Cerebellar nuclear complex (tissue), 1 donor: Measurements from ENCODE around the gene GPR137B.
"Not testable (repeated sequence)": the region's sequence is repeated elsewhere in the genome, so short reads cannot be mapped to it uniquely, and the experiment has no call there.

Source experiments
- DNase-seq, 2 experiments: peaks; one replicate each; lab custom pipeline; 2025; lab: John Stamatoyannopoulos, UW

The GPR137B gene

GRCh38 chr1:236142253-236143103 lies at the start of gene GPR137B:
Gene GPR137B (plus strand): TSS chr1:236142539. CDS start chr1:236142623, 84 bp downstream.
- DNase-seq = no peak

GRCh38 chr1:236092899-236093298 lies 49.4 kb upstream of the GPR137B start:
- DNase-seq = no peak

- DNase-seq = no peak
These were observed 46.4 kb upstream of the GPR137B start for GRCh38 chr1:236095705-236096520.

- DNase-seq = not testable (repeated sequence)
These were observed 45.5 kb upstream of the GPR137B start for GRCh38 chr1:236096660-236097482.

GRCh38 chr1:236098267-236098666 lies 44.1 kb upstream of the GPR137B start:
- DNase-seq = no peak

GRCh38 chr1:236099355-236099974 lies 42.9 kb upstream of the GPR137B start:
- no peak for DNase-seq

- no peak for DNase-seq
These were observed 41.5 kb upstream of the GPR137B start for GRCh38 chr1:236100799-236101198.

GRCh38 chr1:236101233-236102200 lies 40.8 kb upstream of the GPR137B start:
- DNase-seq = no peak

GRCh38 chr1:236102611-236103010 lies 39.7 kb upstream of the GPR137B start:
- DNase-seq = no peak

- no peak for DNase-seq
These were observed 39.3 kb upstream of the GPR137B start for GRCh38 chr1:236103059-236103458.

- peak in 1 of 2 experiments; percentile 18 for DNase-seq
These were observed 38.6 kb upstream of the GPR137B start for GRCh38 chr1:236103646-236104218.

- DNase-seq = no peak
These were observed 35.0 kb upstream of the GPR137B start for GRCh38 chr1:236107121-236107907.

GRCh38 chr1:236108027-236108648 lies 34.2 kb upstream of the GPR137B start:
- DNase-seq = no peak

- no peak for DNase-seq
These were observed 32.2 kb upstream of the GPR137B start for GRCh38 chr1:236110137-236110536.

- no peak for DNase-seq
These were observed 30.6 kb upstream of the GPR137B start for GRCh38 chr1:236111527-236112331.

- DNase-seq = no peak
These were observed 30.1 kb upstream of the GPR137B start for GRCh38 chr1:236112332-236112627.

GRCh38 chr1:236113324-236114032 lies 28.9 kb upstream of the GPR137B start:
- no peak for DNase-seq
